Fibroblast of lung (primary cell): ENCODE measurements around the gene TMEM169. TPM values are rescaled to one million over a fixed set of nuclear protein-coding genes. Genes with fewer than 3 reads are reported as not detected.
"Not testable (repeated sequence)": the region's sequence is repeated elsewhere in the genome, so short reads cannot be mapped to it uniquely, and the experiment has no call there.

Source experiments
- DNase-seq, 2 donors: peaks; one replicate each; pipeline versions ENCODE4 v3.0.0 to v3.0.0-alpha.2; 2010; ENCODE audit warnings: low read depth in 2 of 2
- H2AFZ ChIP-seq: 2 replicates; pipeline ENCODE4 v1.5.1; 2012; ENCODE audit warnings: low read length, control low read depth, inconsistent platforms
- H3K27ac ChIP-seq: 2 replicates; pipeline ENCODE4 v1.5.1; 2011; ENCODE audit warnings: low read length, control low read depth; ENCODE audit not compliant: insufficient read depth
- H3K27me3 ChIP-seq: 2 replicates; pipeline ENCODE4 v1.5.1; 2011; ENCODE audit warnings: mild to moderate bottlenecking, low read length; ENCODE audit not compliant: control insufficient read depth, insufficient read depth
- H3K36me3 ChIP-seq: 2 replicates; pipeline ENCODE4 v1.5.1; 2011; ENCODE audit warnings: low read length; ENCODE audit not compliant: control insufficient read depth, insufficient read depth
- H3K4me1 ChIP-seq: 2 replicates; pipeline ENCODE4 v1.5.1; 2011; ENCODE audit warnings: low read length; ENCODE audit not compliant: control insufficient read depth, insufficient read depth; ENCODE audit errors: extremely low read depth
- H3K4me2 ChIP-seq: 2 replicates; pipeline ENCODE4 v1.5.1; 2011; ENCODE audit warnings: low read length, control low read depth; ENCODE audit not compliant: insufficient read depth; ENCODE audit errors: extremely low read depth
- H3K4me3 ChIP-seq, 4 experiments: fragments of 200-600 bp in 1 of 4; sonication (generic) in 1 of 4; replicated peaks in 1 of 4; 2 replicates each; pipeline ENCODE4 v1.5.1; 2011 to 2016; ENCODE audit warnings: low read length in 4 of 4, low read depth in 3 of 4, mild to moderate bottlenecking in 3 of 4, control low read depth in 2 of 4, inconsistent platforms in 1 of 4, mixed read lengths in 1 of 4; ENCODE audit not compliant: insufficient read depth in 1 of 4; ENCODE audit errors: control extremely low read depth in 1 of 4
- H3K79me2 ChIP-seq: 2 replicates; pipeline ENCODE4 v1.5.1; 2012; ENCODE audit warnings: mild to moderate bottlenecking, low read length, inconsistent platforms; ENCODE audit not compliant: control insufficient read depth, insufficient read depth
- H3K9ac ChIP-seq: 2 replicates; pipeline ENCODE4 v1.5.1; 2011; ENCODE audit warnings: mild to moderate bottlenecking, low read length, control low read depth; ENCODE audit not compliant: insufficient read depth
- H3K9me3 ChIP-seq: 2 replicates; pipeline ENCODE4 v1.5.1; 2012; ENCODE audit warnings: low read depth, low read length; ENCODE audit not compliant: control insufficient read depth, insufficient read depth
- H4K20me1 ChIP-seq: 2 replicates; pipeline ENCODE4 v1.5.1; 2011; ENCODE audit warnings: low read length; ENCODE audit not compliant: control insufficient read depth, insufficient read depth; ENCODE audit errors: extremely low read depth
- EZH2 ChIP-seq: IDR thresholded peaks from 2 replicates; pipeline ENCODE4 v1.5.1; 2012; ENCODE audit warnings: low read length, control low read depth, mild to moderate bottlenecking; ENCODE audit errors: missing control alignments
- polyA plus RNA-seq, 2 donors: library from polyadenylated mRNA; depleted of rRNA in 1 of 2; stranded (reverse) in 1 of 2; unstranded in 1 of 2; fragments of >200 nt; gene quantifications; 2 replicates each; pipeline ENCODE4 v1.2.1, GENCODE V29; 2011 to 2012; ENCODE audit warnings: missing spikeins in 1 of 2
- total RNA-seq: library from RNA; depleted of rRNA; stranded (reverse); fragments of >200 nt; gene quantifications from 2 replicates; pipeline ENCODE4 v1.2.1, GENCODE V29; 2014
- TF ChIP-seq, protein P1 (sequence below), 2 donors: IDR thresholded peaks in 1 of 2; conservative IDR thresholded peaks in 1 of 2; 1 replicate in 1 of 2; 2 replicates in 1 of 2; pipeline ENCODE4 v1.5.1; 2011 to 2012; ENCODE audit warnings: low read length in 2 of 2, control low read depth in 1 of 2, inconsistent platforms in 1 of 2, low read depth in 1 of 2, mild to moderate bottlenecking in 1 of 2

TMEM169 gene
- total and polyA plus RNA-seq, 2 donors (not counting 1 experiment from before 2014, with no cell fraction given): 0.10 to 0.50 TPM

DNA sequence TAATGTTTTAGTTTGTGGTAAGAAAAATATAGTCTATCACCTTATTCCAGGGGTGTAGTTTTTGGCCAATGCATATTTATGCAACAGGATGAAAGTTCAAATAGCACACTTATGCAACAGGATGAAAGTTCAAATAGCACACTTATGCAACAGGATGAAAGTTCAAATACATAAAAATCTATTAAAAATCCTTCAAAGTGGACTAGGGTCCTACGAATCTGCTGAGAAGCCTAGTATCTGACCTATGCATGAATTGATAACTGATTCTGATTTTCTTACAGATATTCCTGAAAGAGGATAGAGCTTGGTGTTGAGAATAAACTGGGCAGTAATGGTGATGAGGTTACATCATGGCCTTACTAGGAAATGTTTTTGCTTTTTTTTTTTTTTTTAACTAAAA is 2.9 kb upstream of the TMEM169 start:
- Histone ChIP-seq H3K36me3 (no peaks in the 10 kb centered on the region), H3K27ac (no peak overlapping the region), H2AFZ (no peak overlapping the region), H4K20me1 (no peaks in the 10 kb centered on the region), H3K27me3 (no peaks in the 10 kb centered on the region), H3K4me3 (no peak overlapping the region), H3K4me2 (no peak overlapping the region), H3K4me1 (no peaks in the 10 kb centered on the region), H3K79me2 (no peaks in the 10 kb centered on the region), H3K9me3 (no peaks in the 10 kb centered on the region), H3K9ac (no peak overlapping the region)
- TF ChIP-seq EZH2: no peak
- TF ChIP-seq, protein P1, sequence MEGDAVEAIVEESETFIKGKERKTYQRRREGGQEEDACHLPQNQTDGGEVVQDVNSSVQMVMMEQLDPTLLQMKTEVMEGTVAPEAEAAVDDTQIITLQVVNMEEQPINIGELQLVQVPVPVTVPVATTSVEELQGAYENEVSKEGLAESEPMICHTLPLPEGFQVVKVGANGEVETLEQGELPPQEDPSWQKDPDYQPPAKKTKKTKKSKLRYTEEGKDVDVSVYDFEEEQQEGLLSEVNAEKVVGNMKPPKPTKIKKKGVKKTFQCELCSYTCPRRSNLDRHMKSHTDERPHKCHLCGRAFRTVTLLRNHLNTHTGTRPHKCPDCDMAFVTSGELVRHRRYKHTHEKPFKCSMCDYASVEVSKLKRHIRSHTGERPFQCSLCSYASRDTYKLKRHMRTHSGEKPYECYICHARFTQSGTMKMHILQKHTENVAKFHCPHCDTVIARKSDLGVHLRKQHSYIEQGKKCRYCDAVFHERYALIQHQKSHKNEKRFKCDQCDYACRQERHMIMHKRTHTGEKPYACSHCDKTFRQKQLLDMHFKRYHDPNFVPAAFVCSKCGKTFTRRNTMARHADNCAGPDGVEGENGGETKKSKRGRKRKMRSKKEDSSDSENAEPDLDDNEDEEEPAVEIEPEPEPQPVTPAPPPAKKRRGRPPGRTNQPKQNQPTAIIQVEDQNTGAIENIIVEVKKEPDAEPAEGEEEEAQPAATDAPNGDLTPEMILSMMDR (conservative IDR thresholded peaks at IDR 0.05 in 1 of 2, IDR thresholded peaks at IDR 0.05 in 1 of 2; ENCODE audit: low read depth in 1 of 2, low read length in 2 of 2): no peak
- peak in 1 of 2 donors; percentile 47 for DNase-seq

DNA sequence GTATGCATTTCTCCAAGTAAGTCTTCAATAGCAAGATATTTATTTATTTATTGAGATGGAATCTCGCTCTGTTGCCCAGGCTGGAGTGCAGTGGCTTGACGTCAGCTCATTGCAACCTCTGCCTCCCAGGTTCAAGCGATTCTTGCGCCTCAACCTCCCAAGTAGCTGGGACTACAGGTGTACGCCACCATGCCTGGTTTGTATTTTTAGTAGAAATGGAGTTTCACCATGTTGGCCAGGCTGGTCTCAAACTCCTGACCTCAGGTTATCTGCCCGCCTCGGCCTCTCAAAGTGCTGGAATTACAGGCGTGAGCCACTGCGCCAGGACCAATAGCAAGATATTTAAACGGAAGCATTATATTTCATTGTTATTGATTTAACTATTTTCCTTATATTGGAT is 1.7 kb upstream of the TMEM169 start:
- not testable (repeated sequence) for H3K27me3 ChIP-seq, DNase-seq, H3K9ac ChIP-seq, H3K4me2 ChIP-seq, H4K20me1 ChIP-seq, H3K27ac ChIP-seq, H2AFZ ChIP-seq, H3K36me3 ChIP-seq, H3K9me3 ChIP-seq, H3K4me3 ChIP-seq, H3K4me1 ChIP-seq, H3K79me2 ChIP-seq

DNA sequence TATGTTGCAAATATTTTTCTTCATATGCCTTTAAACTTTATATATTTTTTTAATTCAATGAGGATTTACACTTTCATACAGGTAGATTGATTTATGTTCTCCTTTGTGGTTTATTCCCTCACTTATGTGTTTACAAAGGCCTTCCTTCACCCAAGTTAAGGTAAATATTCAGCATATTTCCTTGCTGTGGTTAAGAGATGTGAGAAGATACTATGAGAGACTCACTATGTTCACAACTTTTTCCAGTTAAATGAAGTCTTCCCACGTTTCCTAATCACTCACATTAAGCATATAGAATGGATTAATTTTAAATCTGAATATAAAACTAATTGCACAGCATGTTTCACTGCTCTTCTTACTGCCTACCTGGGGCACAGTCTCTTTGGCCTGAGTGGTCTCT is 707 bp upstream of the TMEM169 start:
- no peaks in the 10 kb centered on the region for H4K20me1 ChIP-seq
- no peaks in the 10 kb centered on the region for H3K27me3 ChIP-seq
- H3K4me3 ChIP-seq: peak overlapping the region; percentile 73 to 89 (median 78)
- peak overlapping the region; percentile 60 for H3K9ac ChIP-seq
- TF ChIP-seq, protein P1 (conservative IDR thresholded peaks at IDR 0.05 in 1 of 2, IDR thresholded peaks at IDR 0.05 in 1 of 2; ENCODE audit: low read depth in 1 of 2, low read length in 2 of 2): no peak
- TF ChIP-seq EZH2: no peak
- peak overlapping the region; percentile 97 for H2AFZ ChIP-seq
- H3K27ac ChIP-seq: no peak overlapping the region
- H3K4me2 ChIP-seq: peak overlapping the region; percentile 97
- H3K4me1 ChIP-seq: no peaks in the 10 kb centered on the region
- no peaks in the 10 kb centered on the region for H3K79me2 ChIP-seq
- H3K36me3 ChIP-seq: no peaks in the 10 kb centered on the region
- no peak for DNase-seq
- no peaks in the 10 kb centered on the region for H3K9me3 ChIP-seq
